ENCODE measurements around the gene SULT6B1. TPM values are rescaled to one million over a fixed set of nuclear protein-coding genes. Genes with fewer than 3 reads are reported as not detected.

SULT6B1 gene
- total and polyA plus RNA-seq, 12 donors, result not detected

DNA sequence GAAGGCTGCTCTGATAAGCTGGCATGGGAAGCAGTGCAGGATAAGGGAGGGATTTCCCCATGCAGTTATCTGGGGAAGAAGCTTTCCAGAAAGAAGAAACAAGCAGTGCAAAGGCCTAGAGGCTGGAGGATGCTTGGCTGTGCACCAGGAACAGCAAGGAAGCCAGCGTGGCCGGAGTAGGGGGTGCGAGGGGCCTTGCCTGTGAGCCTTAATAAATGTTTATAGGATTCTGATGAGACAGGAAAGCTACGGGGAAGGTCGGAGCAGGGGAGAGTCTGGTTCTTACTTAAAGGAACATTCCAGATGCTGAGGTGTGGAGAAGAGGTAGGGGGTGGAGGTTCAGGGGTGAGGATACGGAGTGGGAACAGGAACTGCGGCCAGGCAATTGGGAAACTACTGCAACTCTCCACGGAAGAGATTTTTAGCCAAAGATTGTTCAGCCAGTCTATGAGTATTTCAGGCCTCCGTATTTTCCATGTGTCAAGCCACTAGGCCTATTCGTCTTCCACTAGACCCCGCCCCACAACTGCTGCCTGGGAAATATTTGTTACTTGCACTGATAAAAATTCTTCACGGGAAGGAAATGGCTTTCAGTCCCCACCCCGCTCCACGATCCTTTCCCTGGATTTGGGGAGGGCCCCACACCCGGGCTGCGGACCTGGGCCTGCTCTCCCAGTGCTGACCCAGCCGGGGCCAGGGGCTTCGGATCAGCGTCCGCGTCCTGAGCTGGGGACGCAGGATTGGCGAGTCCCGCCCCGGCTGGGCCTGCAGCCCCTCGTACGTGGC, 32.2 kb downstream of the SULT6B1 start:
- Histone ChIP-seq H3K4me3 (peak overlapping the region; percentile 69 to 98 (median 90)), H3K27ac (peak overlapping the region; percentile 85 to 96 (median 94)), H3K27me3 (no peaks in the 10 kb centered on the region), H3K36me3 (peaks cover 0 to 29% (median 0%) of the 10 kb centered on the region in 9 donors), H3K4me1 (peaks cover 4 to 54% (median 16%) of the 10 kb centered on the region in 9 donors), H3K9me3 (no peaks in the 10 kb centered on the region)
- TF ChIP-seq, protein P1, sequence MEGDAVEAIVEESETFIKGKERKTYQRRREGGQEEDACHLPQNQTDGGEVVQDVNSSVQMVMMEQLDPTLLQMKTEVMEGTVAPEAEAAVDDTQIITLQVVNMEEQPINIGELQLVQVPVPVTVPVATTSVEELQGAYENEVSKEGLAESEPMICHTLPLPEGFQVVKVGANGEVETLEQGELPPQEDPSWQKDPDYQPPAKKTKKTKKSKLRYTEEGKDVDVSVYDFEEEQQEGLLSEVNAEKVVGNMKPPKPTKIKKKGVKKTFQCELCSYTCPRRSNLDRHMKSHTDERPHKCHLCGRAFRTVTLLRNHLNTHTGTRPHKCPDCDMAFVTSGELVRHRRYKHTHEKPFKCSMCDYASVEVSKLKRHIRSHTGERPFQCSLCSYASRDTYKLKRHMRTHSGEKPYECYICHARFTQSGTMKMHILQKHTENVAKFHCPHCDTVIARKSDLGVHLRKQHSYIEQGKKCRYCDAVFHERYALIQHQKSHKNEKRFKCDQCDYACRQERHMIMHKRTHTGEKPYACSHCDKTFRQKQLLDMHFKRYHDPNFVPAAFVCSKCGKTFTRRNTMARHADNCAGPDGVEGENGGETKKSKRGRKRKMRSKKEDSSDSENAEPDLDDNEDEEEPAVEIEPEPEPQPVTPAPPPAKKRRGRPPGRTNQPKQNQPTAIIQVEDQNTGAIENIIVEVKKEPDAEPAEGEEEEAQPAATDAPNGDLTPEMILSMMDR (IDR thresholded peaks at IDR 0.05), result no peak
- DNase-seq (peak; percentile 44 to 69), ATAC-seq (peak; percentile 56 to 71 (median 64))
- intact Hi-C loops (cut with DNase I), result loop anchor here in 1 of 10 donors (5.0 kb wide), 1 partner anchor 41 kb away; the partner anchor contains the start of gene CEBPZOS
- WGBS, 2 donors, result 1% methylated on average over 27 of the region's 27 CpGs

DNA sequence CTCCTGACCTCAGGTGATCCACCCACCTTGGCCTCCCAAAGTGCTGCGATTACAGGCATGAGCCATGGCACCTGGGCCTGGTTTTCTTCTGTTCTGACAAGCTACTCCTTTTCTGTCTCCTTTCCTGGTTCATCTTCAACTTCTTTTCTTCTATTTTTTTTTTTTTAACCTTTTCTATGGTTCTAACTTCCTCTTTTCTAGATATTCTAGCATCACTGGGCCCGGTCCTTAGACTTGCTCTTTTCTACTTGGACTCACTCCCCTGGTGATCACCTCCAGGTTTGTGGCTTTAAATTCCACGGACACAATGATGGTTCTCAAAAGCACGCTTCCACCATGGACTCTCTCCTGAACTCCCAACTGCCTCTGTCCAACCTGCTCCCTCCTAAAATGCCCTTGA, 33.7 kb downstream of the SULT6B1 start:
- no peaks in the 10 kb centered on the region for H3K27me3 ChIP-seq
- intact Hi-C loops (cut with DNase I), result loop anchor here in 2 of 10 donors (5.0 kb wide), 1 partner anchor 43 kb away; the partner anchor contains the start of gene CEBPZOS (in 2 of the 2)
- DNase-seq (no peak), ATAC-seq (no peak)
- TF ChIP-seq, protein P1 (IDR thresholded peaks at IDR 0.05), result no peak
- peaks cover 4 to 66% (median 23%) of the 10 kb centered on the region in 9 donors for H3K4me1 ChIP-seq
- no peaks in the 10 kb centered on the region for H3K9me3 ChIP-seq
- H3K4me3 ChIP-seq, result no peak overlapping the region
- WGBS, 2 donors, result 91 to 93% methylated on average over 4 of the region's 4 CpGs
- H3K27ac ChIP-seq, result no peak overlapping the region
- peaks cover 0 to 29% (median 0%) of the 10 kb centered on the region in 9 donors for H3K36me3 ChIP-seq

GRCh38 chr2:37153224-37153623, 35.2 kb downstream of the SULT6B1 start:
- Histone ChIP-seq H3K9me3 (no peaks in the 10 kb centered on the region), H3K27me3 (no peaks in the 10 kb centered on the region), H3K4me3 (no peak overlapping the region), H3K4me1 (peaks cover 4 to 72% (median 24%) of the 10 kb centered on the region in 9 donors), H3K36me3 (peaks cover 0 to 40% (median 2%) of the 10 kb centered on the region in 9 donors), H3K27ac (no peak overlapping the region)
- TF ChIP-seq, protein P1 (IDR thresholded peaks at IDR 0.05), result no peak
- DNase-seq (no peak), ATAC-seq (no peak)
- intact Hi-C loops (cut with DNase I), result loop anchor here in 1 of 10 donors (5.0 kb wide), 1 partner anchor 44 kb away; the partner anchor contains the start of gene CEBPZOS
- 85 to 100% methylated on average over 5 of the region's 5 CpGs for WGBS, 2 donors

DNA sequence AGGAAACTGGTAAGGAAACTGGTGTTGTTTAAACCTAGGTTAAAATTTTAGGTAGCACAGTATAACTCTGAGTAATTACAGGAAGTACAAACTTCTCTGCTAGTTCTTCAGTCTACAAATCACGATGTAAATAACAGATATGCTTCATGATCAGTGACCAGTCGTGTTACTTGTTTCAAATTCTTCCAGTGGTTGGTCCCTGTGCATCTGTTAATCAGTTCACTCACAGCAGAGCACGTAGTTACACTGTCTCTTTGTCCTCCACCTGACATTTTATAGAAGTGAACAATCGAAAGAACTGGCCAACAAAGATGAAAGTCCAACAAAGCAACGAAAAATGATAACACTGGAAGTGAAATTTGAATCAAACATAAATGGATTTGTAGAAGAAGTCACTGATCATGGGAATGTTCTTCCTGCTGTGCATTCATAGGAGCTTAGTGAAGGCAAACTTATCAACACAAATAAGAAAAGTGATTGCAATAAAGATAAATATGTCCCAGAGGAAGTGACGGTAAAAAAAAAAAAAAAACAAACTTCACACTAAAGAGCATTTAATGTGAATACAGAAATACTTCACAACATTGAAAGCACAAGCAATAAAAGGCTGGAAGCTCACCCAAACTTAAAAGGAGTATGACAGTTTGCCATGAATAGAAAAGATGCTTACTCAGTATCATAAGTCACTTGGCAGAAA, 38.7 kb downstream of the SULT6B1 start:
- intact Hi-C loops (cut with DNase I), result loop anchor here in 1 of 10 donors (5.0 kb wide), 1 partner anchor 48 kb away; the partner anchor contains the start of gene CEBPZOS
- WGBS, 2 donors, result 50 to 52% methylated on average over 6 of the region's 6 CpGs
- no peak overlapping the region for H3K27ac ChIP-seq
- no peak for ATAC-seq
- no peaks in the 10 kb centered on the region for H3K9me3 ChIP-seq
- no peak for DNase-seq
- TF ChIP-seq, protein P1 (IDR thresholded peaks at IDR 0.05), result no peak
- peaks cover 0 to 48% (median 10%) of the 10 kb centered on the region in 9 donors for H3K4me1 ChIP-seq
- H3K27me3 ChIP-seq, result no peaks in the 10 kb centered on the region
- no peak overlapping the region for H3K4me3 ChIP-seq
- H3K36me3 ChIP-seq, result peaks cover 0 to 74% (median 33%) of the 10 kb centered on the region in 9 donors
